Measurements from ENCODE around the gene CENPX.

GRCh38 chr17:82055023-82055964, 32.6 kb upstream of the CENPX start:
- TF ChIP-seq, protein P1, sequence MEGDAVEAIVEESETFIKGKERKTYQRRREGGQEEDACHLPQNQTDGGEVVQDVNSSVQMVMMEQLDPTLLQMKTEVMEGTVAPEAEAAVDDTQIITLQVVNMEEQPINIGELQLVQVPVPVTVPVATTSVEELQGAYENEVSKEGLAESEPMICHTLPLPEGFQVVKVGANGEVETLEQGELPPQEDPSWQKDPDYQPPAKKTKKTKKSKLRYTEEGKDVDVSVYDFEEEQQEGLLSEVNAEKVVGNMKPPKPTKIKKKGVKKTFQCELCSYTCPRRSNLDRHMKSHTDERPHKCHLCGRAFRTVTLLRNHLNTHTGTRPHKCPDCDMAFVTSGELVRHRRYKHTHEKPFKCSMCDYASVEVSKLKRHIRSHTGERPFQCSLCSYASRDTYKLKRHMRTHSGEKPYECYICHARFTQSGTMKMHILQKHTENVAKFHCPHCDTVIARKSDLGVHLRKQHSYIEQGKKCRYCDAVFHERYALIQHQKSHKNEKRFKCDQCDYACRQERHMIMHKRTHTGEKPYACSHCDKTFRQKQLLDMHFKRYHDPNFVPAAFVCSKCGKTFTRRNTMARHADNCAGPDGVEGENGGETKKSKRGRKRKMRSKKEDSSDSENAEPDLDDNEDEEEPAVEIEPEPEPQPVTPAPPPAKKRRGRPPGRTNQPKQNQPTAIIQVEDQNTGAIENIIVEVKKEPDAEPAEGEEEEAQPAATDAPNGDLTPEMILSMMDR (IDR thresholded peaks at IDR 0.05; ENCODE audit: low read depth, low read length), result no peak
- TF ChIP-seq EZH2phosphoT487 (IDR thresholded peaks at IDR 0.05; ENCODE audit: low read depth), result no peak

Measured in OCI-LY3 (cell line).